GM19395 (cell line): ENCODE measurements around the gene TTC7B.
"Not testable (repeated sequence)": the region's sequence is repeated elsewhere in the genome, so short reads cannot be mapped to it uniquely, and the experiment has no call there.

Experiments used
- ATAC-seq: cut with Tn5 transposase; IDR thresholded peaks from one replicate; pipeline ENCODE4 v1.9.1; 2021; ENCODE audit warnings: mild to moderate bottlenecking, moderate library complexity; ENCODE audit not compliant: unreplicated experiment

The TTC7B gene, protein sequence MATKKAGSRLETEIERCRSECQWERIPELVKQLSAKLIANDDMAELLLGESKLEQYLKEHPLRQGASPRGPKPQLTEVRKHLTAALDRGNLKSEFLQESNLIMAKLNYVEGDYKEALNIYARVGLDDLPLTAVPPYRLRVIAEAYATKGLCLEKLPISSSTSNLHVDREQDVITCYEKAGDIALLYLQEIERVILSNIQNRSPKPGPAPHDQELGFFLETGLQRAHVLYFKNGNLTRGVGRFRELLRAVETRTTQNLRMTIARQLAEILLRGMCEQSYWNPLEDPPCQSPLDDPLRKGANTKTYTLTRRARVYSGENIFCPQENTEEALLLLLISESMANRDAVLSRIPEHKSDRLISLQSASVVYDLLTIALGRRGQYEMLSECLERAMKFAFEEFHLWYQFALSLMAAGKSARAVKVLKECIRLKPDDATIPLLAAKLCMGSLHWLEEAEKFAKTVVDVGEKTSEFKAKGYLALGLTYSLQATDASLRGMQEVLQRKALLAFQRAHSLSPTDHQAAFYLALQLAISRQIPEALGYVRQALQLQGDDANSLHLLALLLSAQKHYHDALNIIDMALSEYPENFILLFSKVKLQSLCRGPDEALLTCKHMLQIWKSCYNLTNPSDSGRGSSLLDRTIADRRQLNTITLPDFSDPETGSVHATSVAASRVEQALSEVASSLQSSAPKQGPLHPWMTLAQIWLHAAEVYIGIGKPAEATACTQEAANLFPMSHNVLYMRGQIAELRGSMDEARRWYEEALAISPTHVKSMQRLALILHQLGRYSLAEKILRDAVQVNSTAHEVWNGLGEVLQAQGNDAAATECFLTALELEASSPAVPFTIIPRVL

GRCh38 chr14:90815822-90816662 is at the start of gene TTC7B:
TSS of gene TTC7B (minus strand) at chr14:90816430. CDS start at chr14:90816295, 135 bp downstream.
- ATAC-seq: peak; percentile 55

GRCh38 chr14:90864741-90865140 is 48.5 kb upstream of the TTC7B start:
- ATAC-seq: no peak

DNA sequence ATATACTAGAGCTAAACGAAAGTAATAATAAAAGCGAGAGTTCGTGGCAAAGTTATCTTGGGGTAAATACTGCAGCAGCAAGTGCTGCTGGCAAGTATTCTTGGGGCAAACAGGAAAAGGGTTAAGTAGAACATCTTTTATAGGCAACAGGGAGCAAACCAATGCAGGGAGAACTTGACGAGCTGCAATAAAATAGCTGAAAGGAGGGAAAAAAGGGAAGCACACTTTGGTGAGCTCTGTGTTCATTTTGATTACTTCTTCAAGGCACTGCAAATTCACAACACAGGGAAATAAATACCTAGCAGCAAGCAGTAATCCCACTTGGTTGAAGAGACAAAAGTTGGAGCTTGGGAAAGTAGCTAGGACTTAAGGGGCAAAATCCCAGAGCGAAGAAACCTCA is 42.3 kb upstream of the TTC7B start:
- no peak for ATAC-seq

GRCh38 chr14:90857866-90858265 is 41.6 kb upstream of the TTC7B start:
- no peak for ATAC-seq

DNA sequence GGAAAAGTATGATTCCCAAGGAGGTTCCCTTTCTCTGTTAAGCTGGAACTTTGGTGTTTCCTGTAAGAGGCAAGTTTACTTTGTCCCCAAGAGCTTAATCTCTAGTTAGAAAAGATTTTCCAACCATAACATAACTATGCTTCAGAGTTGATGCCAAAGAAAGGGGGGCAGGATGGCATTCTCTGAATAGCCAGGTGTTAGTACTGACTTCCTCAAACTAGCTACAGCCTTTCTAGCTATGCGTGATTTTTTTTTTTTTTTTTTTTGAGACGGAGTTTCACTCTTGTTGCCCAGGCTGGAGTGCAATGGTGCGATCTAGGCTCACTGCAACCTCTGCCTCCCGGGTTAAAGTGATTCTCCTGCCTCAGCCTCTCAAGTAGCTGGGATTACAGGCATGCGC is 39.9 kb upstream of the TTC7B start:
- ATAC-seq: not testable (repeated sequence)

- ATAC-seq: no peak
Measured at GRCh38 chr14:90853116-90853515, 36.9 kb upstream of the TTC7B start.

- ATAC-seq: no peak
Measured at GRCh38 chr14:90851327-90852036, 35.3 kb upstream of the TTC7B start.

DNA sequence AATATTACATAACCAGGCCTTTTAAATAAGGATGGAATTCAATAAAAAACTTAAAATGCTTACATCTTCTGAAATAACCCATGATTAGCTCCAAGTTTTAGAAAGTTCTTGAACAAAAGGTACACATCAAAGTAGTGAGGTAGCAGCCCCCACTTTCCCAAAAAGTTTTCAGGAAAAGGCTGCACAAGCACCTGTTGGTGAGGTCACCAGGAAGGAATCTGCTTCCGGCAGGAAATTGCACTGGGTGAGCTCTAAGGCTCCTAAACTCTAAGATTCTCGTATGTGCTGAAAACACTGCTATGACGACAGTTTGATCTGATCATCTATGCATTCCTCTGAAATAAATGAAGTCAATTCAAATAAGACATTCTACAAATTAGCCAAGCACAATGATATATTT is 34.3 kb upstream of the TTC7B start:
- ATAC-seq: no peak

- no peak for ATAC-seq
Measured at GRCh38 chr14:90849787-90850444, 33.7 kb upstream of the TTC7B start.

GRCh38 chr14:90848944-90849731 is 32.9 kb upstream of the TTC7B start:
- no peak for ATAC-seq

- no peak for ATAC-seq
Measured at GRCh38 chr14:90846511-90846910, 30.3 kb upstream of the TTC7B start.

- no peak for ATAC-seq
Measured at GRCh38 chr14:90844321-90844720, 28.1 kb upstream of the TTC7B start.

DNA sequence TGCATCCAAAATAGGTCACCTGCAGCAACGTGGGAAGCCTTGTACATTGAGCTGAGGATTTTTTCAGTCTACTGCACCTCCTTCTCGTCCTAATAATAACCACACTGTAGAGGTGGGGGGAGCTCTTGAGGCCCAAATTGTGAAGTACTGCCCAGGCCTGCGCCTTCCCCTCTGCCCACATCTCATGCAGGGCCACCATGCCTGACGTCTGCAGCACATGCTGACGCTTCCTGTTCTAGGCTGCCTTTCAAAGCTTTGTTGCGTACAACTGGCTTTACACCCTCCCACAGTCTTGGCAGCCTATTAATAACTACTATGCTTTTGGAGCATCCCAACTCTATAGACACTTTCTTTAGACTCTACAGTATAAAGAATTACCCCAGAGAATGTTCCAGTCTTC is 26.5 kb upstream of the TTC7B start:
- no peak for ATAC-seq

DNA sequence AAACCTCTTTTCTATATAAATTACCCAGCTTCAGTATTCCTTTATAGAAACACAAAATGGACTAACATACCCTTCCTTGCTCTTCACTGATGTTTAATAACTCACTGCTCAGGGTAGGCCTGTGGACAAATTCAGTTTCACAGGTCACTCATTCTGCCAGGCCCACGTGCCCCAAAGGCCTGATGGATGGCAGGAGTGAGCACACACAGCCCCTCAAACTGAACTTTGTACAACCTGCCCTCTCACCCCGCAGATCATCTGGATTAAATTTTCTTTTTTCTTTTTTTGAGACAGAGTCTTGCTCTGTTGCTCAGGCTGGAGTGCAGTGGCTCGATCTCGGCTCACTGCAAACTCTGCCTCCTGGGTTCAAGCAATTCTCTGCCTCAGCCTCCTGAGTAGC is 24.4 kb upstream of the TTC7B start:
- not testable (repeated sequence) for ATAC-seq

DNA sequence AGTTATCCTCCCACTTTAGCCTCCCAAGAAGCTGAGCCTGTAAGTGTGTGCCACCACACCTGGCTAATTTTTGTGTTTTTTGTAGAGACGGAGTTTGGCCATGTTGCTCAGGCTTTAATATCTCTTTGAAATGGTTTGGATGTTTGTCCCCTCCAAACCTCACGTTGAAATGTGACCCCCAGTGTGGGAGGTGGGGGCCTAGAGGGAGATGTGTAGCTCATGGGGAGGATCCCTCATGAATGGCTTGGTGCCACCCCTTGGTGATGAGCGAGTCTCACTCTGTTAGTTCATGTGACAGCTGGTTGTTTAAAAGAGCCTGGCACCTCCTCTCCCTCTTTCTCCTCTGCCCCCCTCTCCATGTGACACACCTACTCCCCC is 23.6 kb upstream of the TTC7B start:
- no peak for ATAC-seq

DNA sequence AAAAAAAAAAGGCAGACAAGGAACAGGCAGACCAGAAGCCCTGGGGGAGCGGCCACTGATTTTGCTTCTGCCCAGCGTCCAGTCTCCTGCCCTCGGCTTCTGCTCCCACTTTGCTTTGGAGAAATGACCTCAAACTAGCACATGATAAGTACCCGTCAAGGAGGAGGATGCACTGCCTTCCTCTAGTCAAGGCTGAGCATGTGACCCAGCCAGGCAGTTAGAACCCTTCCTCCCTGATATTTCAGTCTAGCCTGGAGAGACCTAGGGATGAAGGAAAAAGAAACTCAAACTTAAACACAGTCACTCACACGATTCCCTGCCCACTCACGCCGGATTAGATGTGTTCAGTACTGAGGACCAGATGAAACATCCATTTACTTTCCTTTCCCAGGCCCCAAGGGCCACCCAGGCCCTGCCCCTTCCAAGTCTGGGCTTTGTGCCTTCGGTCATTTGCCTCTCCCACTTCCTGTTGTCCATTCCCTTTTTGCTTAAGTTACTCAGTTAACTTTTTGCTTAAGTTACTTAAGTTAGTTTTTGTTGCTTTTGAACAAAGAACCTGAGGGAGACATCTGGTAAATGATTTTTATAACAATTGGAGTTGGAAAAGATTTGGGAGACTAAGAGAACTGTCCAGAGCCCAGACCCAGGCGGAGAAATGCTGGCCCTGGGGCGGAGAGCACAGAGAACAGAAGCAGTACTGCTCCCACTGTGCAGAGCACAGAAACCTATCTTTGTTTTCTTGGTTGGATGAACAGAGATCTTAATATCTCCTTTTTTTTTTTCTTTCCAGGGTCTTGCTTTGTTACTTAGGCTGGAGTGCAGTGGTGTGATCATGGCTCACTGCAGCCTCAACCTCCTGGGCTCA is 23.0 kb upstream of the TTC7B start:
- ATAC-seq: no peak

DNA sequence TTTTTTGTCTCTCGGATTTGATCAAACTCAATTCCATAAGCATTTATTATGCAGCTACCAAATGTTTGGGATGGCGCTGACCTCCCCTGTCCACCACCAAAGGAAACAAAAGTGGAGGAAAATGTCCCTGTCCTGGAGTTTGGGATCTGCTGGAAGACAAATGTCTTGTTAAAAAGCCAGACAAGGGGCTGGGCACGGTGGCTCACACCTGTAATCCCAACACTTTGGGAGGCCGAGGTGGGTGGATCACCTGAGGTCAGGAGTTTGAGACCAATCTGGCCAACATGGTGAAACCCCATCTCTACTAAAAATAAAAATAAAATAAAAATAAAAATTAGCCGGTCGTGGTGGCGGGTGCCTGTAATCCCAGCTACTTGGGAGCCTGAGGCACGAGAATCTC is 22.3 kb upstream of the TTC7B start:
- ATAC-seq: not testable (repeated sequence)

DNA sequence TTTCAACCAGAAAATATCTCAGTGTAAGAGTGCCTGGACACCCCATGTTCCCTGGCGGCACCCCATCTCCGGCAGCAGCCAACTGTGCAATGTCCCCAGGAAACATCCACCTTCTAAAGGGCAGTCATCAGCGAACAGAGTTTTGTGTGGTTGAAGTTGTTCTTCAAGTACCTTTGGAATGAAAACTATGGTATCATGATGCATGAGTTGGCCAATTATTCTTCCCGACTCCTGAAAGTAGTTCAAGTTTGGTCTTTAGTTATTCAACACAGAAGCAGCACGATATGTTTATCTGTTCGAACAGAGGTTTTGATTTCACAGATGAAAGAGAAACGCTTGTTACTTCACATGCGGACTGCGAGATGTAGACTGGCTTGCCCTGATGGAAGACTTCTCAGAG is 21.1 kb upstream of the TTC7B start:
- no peak for ATAC-seq
